Mesothelial cell of epicardium (in vitro differentiated cells): ENCODE data around the gene KCTD11. TPM values are rescaled to one million over a fixed set of nuclear protein-coding genes. Genes with fewer than 3 reads are reported as not detected.

ENCODE experiments used
- DNase-seq, 2 experiments: peaks; one replicate each; pipeline ENCODE4 v3.0.0; 2021; ENCODE audit warnings: low spot score in 2 of 2; ENCODE audit not compliant: unreplicated experiment in 2 of 2
- H3K27ac Mint-ChIP-seq: 2 replicates; pipeline ENCODE4 v1.8.0; 2021; ENCODE audit warnings: mixed read lengths
- H3K27me3 Mint-ChIP-seq: 2 replicates; pipeline ENCODE4 v1.8.0; 2021; ENCODE audit warnings: low read depth, mixed read lengths
- H3K36me3 Mint-ChIP-seq: 2 replicates; pipeline ENCODE4 v1.8.0; 2021; ENCODE audit warnings: mixed read lengths
- H3K4me1 Mint-ChIP-seq: 2 replicates; pipeline ENCODE4 v1.8.0; 2021; ENCODE audit warnings: mixed read lengths
- H3K4me3 Mint-ChIP-seq: 2 replicates; pipeline ENCODE4 v1.8.0; 2021; ENCODE audit warnings: mild to moderate bottlenecking, moderate library complexity, mixed read lengths
- H3K9me3 Mint-ChIP-seq: 2 replicates; pipeline ENCODE4 v1.8.0; 2021; ENCODE audit warnings: mixed read lengths
- total RNA-seq: library from RNA; stranded (reverse); gene quantifications from 3 replicates; pipeline ENCODE4 v1.2.1, GENCODE V29; 2021
- TF ChIP-seq, protein P1 (sequence below): fragments of 200-600 bp; sonication (generic); IDR thresholded peaks from one replicate; pipeline ENCODE4 v1.5.0; 2021; ENCODE audit warnings: antibody characterized with exemption; ENCODE audit not compliant: unreplicated experiment

KCTD11 gene
- total RNA-seq, 1 donor from 2014 or later, result 17.7 TPM

DNA sequence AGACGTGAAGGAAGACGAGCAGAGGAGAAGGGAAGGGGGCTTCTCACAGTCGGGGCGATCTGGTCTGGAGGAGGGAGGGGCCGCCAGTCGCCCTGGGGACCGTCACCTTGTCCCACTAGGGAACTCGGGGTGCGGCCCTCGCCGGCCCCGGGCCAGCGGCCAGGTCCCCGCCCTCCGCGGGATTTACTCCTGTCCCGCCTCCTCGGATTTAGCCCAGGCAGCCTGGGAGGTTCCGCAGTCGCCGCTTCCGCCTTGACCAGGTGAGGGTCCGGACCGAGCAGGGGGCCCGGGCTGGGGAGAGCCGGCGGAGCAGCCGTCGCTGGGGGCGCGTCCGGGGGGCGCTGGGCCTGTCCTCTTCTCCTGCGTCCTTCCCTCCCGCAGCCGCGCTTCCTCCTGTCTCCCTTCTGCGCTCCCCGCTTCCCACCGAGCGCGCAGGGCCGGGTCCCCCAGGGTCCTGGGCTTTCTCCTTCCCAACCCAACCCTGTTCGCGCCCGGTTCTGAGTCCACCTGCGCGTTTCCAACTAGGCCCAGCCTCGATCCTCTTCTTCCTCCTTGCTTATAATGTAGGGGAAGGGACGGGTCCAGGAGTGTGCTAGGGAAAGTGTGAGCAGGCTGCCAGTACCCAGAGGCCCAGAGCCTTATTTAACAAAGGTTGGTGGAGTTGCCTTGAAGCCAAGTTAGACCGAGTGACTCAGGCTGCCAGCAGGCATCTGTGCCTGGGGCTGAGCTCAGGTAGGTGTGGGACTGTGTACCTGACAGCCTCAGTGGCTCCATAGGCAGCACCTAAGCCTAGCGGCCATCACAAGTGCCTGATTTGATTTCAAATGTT, 29.1 kb downstream of the KCTD11 start, which contains the start of gene TNK1:
TNK1 (plus strand) TSS at position 235 of the 829 bp plus-strand sequence. CDS start 1,838 bp downstream, outside the sequence.
- peak within 1 kb of the TSS; percentile 79 for H3K4me3 Mint-ChIP-seq
- peak within 1 kb of the TSS; percentile 82 for H3K27ac Mint-ChIP-seq
- TF ChIP-seq, protein P1, sequence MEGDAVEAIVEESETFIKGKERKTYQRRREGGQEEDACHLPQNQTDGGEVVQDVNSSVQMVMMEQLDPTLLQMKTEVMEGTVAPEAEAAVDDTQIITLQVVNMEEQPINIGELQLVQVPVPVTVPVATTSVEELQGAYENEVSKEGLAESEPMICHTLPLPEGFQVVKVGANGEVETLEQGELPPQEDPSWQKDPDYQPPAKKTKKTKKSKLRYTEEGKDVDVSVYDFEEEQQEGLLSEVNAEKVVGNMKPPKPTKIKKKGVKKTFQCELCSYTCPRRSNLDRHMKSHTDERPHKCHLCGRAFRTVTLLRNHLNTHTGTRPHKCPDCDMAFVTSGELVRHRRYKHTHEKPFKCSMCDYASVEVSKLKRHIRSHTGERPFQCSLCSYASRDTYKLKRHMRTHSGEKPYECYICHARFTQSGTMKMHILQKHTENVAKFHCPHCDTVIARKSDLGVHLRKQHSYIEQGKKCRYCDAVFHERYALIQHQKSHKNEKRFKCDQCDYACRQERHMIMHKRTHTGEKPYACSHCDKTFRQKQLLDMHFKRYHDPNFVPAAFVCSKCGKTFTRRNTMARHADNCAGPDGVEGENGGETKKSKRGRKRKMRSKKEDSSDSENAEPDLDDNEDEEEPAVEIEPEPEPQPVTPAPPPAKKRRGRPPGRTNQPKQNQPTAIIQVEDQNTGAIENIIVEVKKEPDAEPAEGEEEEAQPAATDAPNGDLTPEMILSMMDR, result no peak
- peaks cover 41% of the 10 kb centered on the region for H3K27me3 Mint-ChIP-seq
- peaks cover 4% of the 10 kb centered on the region for H3K36me3 Mint-ChIP-seq
- H3K9me3 Mint-ChIP-seq, result peaks cover 6% of the 10 kb centered on the region
- H3K4me1 Mint-ChIP-seq, result peaks cover 15% of the 10 kb centered on the region
- no peak for DNase-seq

DNA sequence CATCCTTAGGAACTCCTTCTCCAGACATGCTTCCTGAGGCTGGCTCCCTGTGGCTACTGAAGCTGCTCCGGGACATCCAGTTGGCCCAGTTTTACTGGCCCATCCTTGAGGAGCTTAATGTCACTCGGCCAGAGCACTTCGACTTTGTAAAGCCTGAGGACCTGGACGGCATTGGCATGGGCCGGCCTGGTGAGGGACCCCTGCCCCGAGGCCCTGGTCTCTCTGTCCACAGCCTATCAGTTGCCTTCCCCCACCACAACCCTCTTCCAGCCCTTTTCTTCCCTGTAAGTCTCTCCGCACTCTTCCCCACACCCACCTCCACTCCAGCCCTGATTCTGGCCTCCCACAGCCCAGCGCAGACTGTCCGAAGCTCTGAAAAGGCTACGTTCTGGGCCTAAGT, 30.9 kb downstream of the KCTD11 start:
- H3K27ac Mint-ChIP-seq, result no peak overlapping the region
- no peak for DNase-seq
- H3K4me1 Mint-ChIP-seq, result peaks cover 15% of the 10 kb centered on the region
- TF ChIP-seq, protein P1, result no peak
- peaks cover 41% of the 10 kb centered on the region for H3K27me3 Mint-ChIP-seq
- H3K4me3 Mint-ChIP-seq, result no peak overlapping the region
- H3K9me3 Mint-ChIP-seq, result peaks cover 6% of the 10 kb centered on the region
- H3K36me3 Mint-ChIP-seq, result peaks cover 4% of the 10 kb centered on the region

DNA sequence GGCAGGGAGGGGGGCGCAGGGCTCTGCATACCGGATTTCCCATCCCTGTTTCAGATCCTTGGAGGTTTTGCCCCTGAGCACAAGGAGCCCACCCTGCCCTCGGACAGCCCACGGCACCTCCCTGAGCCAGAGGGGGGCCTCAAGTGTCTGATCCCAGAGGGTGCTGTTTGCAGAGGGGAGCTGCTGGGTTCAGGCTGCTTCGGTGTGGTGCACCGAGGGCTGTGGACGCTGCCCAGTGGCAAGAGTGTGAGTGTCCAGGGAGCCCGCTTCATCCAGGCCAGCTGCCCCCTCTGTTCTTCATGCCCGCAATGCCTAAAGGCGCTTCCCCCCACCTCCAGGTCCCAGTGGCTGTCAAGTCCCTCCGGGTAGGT, 31.4 kb downstream of the KCTD11 start:
- Mint-ChIP-seq H3K4me3 (no peak overlapping the region), H3K27me3 (peaks cover 41% of the 10 kb centered on the region)

DNA sequence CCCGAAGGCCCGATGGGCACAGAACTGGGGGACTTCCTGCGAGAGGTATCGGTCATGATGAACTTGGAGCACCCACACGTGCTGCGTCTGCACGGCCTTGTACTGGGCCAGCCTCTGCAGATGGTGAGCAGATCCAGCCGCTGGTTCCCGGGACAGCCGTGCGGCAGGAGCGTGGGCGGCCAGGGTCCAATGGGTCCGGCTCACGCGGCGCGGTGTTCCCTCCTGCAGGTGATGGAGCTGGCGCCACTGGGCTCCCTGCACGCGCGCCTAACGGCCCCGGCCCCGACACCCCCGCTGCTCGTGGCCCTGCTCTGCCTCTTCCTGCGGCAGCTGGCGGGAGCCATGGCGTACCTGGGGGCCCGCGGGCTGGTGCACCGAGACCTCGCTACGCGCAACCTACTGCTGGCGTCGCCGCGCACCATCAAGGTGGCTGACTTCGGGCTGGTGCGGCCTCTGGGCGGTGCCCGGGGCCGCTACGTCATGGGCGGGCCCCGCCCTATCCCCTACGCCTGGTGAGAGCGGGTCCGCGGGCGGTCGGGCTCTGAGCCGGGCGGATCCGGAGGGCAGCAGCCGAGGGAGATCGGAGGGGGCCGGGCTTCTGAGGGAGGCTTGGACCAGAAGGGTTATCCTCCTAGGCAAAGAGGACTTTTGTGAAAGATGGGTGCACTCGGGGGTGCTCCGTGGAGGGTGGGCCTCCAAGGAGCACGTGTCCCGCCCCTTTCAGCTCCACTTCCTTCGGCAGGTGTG, 32.0 kb downstream of the KCTD11 start:
- TF ChIP-seq, protein P1, result no peak
- Mint-ChIP-seq H3K27ac (no peak overlapping the region), H3K36me3 (peaks cover 4% of the 10 kb centered on the region), H3K4me1 (peaks cover 15% of the 10 kb centered on the region), H3K9me3 (peaks cover 6% of the 10 kb centered on the region), H3K4me3 (peak overlapping the region; percentile 41), H3K27me3 (peaks cover 41% of the 10 kb centered on the region)
- DNase-seq, result peak in 1 of 2 experiments; percentile 73

More for the DNA sequence above, 31.4 kb downstream of the KCTD11 start:
- no peak for DNase-seq
- Mint-ChIP-seq H3K36me3 (peaks cover 4% of the 10 kb centered on the region), H3K9me3 (peaks cover 6% of the 10 kb centered on the region), H3K27ac (no peak overlapping the region), H3K4me1 (peaks cover 15% of the 10 kb centered on the region)
- TF ChIP-seq, protein P1, result no peak

DNA sequence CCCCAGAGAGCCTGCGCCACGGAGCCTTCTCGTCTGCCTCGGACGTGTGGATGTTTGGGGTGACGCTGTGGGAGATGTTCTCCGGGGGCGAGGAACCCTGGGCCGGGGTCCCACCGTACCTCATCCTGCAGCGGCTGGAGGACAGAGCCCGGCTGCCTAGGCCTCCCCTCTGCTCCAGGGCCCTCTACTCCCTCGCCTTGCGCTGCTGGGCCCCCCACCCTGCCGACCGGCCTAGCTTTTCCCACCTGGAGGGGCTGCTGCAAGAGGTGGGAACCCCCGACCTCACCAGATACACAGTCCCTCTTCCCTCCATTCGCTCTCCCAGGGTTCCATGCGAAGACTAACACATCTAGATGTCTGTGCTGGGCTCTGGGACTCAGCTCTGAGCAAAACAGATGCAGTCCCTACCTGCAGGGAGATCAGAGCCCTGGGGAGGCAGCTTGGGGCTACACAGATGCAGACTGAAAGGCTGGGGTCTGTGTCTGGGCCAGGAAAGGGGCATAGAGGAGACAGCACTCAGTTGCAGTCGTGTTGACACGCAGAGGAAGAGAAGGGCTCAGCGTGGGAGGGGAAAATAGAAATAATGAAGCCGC, 32.6 kb downstream of the KCTD11 start:
- H3K36me3 Mint-ChIP-seq, result peaks cover 2% of the 10 kb centered on the region
- H3K4me3 Mint-ChIP-seq, result peak overlapping the region; percentile 41
- TF ChIP-seq, protein P1, result no peak
- DNase-seq, result no peak
- peaks cover 15% of the 10 kb centered on the region for H3K4me1 Mint-ChIP-seq
- no peaks in the 10 kb centered on the region for H3K9me3 Mint-ChIP-seq
- H3K27ac Mint-ChIP-seq, result no peak overlapping the region
- H3K27me3 Mint-ChIP-seq, result peaks cover 36% of the 10 kb centered on the region
